Measurements from ENCODE around the gene CDRT15.
"Not testable (repeated sequence)": the region's sequence is repeated elsewhere in the genome, so short reads cannot be mapped to it uniquely, and the experiment has no call there.

- not testable (repeated sequence) for TF ChIP-seq POLR2A (IDR thresholded peaks at IDR 0.05; ENCODE audit: low read depth, low read length); POLR2AphosphoS5 (IDR thresholded peaks at IDR 0.05; ENCODE audit: low read depth, low read length); TAF1 (IDR thresholded peaks at IDR 0.05; ENCODE audit: low read depth, low read length); POU2F2 (IDR thresholded peaks at IDR 0.05; ENCODE audit: low read depth, low read length); PAX5 (IDR thresholded peaks at IDR 0.05; ENCODE audit: insufficient read depth, low read length, severe bottlenecking)
Observed at GRCh38 chr17:14236032-14236431, 630 bp downstream of the CDRT15 start.

Measured in GM12891 (cell line).